Ishikawa (cell line): ENCODE data around the gene DAAM1.

Experiments used
- CEBPB ChIP-seq: IDR thresholded peaks from 2 replicates; pipeline ENCODE4 v1.6.1; 2012
- CREB1 ChIP-seq: IDR thresholded peaks from 2 replicates; pipeline ENCODE4 v1.6.1; 2012; ENCODE audit warnings: low read depth
- EGR1 ChIP-seq: IDR thresholded peaks from 2 replicates; pipeline ENCODE4 v1.6.1; 2012
- EP300 ChIP-seq: IDR thresholded peaks from 2 replicates; pipeline ENCODE4 v1.6.1; 2012; ENCODE audit warnings: borderline replicate concordance
- FOXM1 ChIP-seq: IDR thresholded peaks from 2 replicates; pipeline ENCODE4 v1.6.1; 2012; ENCODE audit warnings: low read depth, borderline replicate concordance
- MAX ChIP-seq: IDR thresholded peaks from 2 replicates; pipeline ENCODE4 v1.6.1; 2012
- NFIC ChIP-seq: IDR thresholded peaks from 2 replicates; pipeline ENCODE4 v1.6.1; 2012
- RAD21 ChIP-seq: IDR thresholded peaks from 2 replicates; pipeline ENCODE4 v1.6.1; 2012; ENCODE audit warnings: low read depth
- REST ChIP-seq: IDR thresholded peaks from 2 replicates; pipeline ENCODE4 v1.6.1; 2012; ENCODE audit warnings: low read depth, mild to moderate bottlenecking
- TAF1 ChIP-seq: IDR thresholded peaks from 2 replicates; pipeline ENCODE4 v1.6.1; 2012; ENCODE audit warnings: low read depth, mild to moderate bottlenecking
- TCF12 ChIP-seq: IDR thresholded peaks from 2 replicates; pipeline ENCODE4 v1.6.1; 2012; ENCODE audit warnings: low read depth
- TEAD4 ChIP-seq: IDR thresholded peaks from 2 replicates; pipeline ENCODE4 v1.6.1; 2012
- YY1 ChIP-seq: IDR thresholded peaks from 2 replicates; pipeline ENCODE4 v1.6.1; 2012; ENCODE audit warnings: low read depth
- ZBTB7A ChIP-seq: IDR thresholded peaks from 2 replicates; pipeline ENCODE4 v1.6.1; 2012; ENCODE audit warnings: low read depth
- TF ChIP-seq, protein P1 (sequence below): IDR thresholded peaks from 2 replicates; pipeline ENCODE4 v1.6.1; 2012

The DAAM1 gene

GRCh38 chr14:59241121-59241520, 52.7 kb downstream of the DAAM1 start:
- TF ChIP-seq TEAD4 (no peak), TAF1 (no peak), EGR1 (no peak)

- no peak for TF ChIP-seq REST
- TF ChIP-seq TCF12: no peak
- no peak for TF ChIP-seq RAD21
- no peak for TF ChIP-seq TAF1
- TF ChIP-seq CEBPB: no peak
- TF ChIP-seq EGR1: no peak
- no peak for TF ChIP-seq TEAD4
- no peak for TF ChIP-seq EP300
- no peak for TF ChIP-seq ZBTB7A
- TF ChIP-seq MAX: no peak
- TF ChIP-seq NFIC: no peak
- TF ChIP-seq FOXM1: no peak
- TF ChIP-seq, protein P1, sequence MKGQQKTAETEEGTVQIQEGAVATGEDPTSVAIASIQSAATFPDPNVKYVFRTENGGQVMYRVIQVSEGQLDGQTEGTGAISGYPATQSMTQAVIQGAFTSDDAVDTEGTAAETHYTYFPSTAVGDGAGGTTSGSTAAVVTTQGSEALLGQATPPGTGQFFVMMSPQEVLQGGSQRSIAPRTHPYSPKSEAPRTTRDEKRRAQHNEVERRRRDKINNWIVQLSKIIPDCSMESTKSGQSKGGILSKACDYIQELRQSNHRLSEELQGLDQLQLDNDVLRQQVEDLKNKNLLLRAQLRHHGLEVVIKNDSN: no peak
- no peak for TF ChIP-seq YY1
- TF ChIP-seq CREB1: no peak
Observed at GRCh38 chr14:59243174-59243573, 54.7 kb downstream of the DAAM1 start.

- TF ChIP-seq NFIC: no peak
- TF ChIP-seq, protein P1: no peak
- no peak for TF ChIP-seq EP300
- no peak for TF ChIP-seq ZBTB7A
- TF ChIP-seq REST: no peak
- TF ChIP-seq MAX: no peak
- no peak for TF ChIP-seq TEAD4
Observed at GRCh38 chr14:59244581-59244980, 56.1 kb downstream of the DAAM1 start.

DNA sequence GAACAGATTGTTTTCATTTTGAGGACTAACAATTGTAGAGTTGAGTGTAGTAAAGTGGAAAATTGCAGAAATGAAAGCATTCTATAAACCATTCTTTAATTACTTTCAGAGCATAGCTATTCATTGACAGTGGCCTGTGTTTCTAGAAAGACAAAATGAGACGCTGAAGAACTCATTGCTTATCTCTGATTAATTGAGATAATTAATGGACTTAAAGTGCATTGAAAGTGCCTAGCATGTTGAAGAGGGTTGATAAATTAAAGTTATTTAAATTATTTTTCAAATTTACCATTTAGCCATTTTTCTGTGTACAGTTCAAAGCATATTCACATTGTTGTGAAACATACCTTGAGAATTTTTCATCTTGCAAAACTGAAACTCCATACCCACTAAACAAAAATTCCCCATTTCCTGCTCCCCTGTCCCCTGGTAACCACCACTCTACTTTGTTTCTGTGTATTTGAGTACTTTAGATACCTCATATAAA, 57.4 kb downstream of the DAAM1 start:
- TF ChIP-seq TEAD4: no peak
- no peak for TF ChIP-seq MAX
- no peak for TF ChIP-seq EP300
- no peak for TF ChIP-seq YY1
- TF ChIP-seq REST: no peak
- no peak for TF ChIP-seq FOXM1
- no peak for TF ChIP-seq NFIC
- no peak for TF ChIP-seq CEBPB

GRCh38 chr14:59246566-59246965, 58.1 kb downstream of the DAAM1 start:
- no peak for TF ChIP-seq REST
- no peak for TF ChIP-seq EGR1
- TF ChIP-seq CEBPB: no peak
- no peak for TF ChIP-seq CREB1
- TF ChIP-seq MAX: no peak
- TF ChIP-seq EP300: no peak
- no peak for TF ChIP-seq ZBTB7A
- no peak for TF ChIP-seq TEAD4
- TF ChIP-seq TAF1: no peak
- no peak for TF ChIP-seq FOXM1
- no peak for TF ChIP-seq NFIC
- TF ChIP-seq RAD21: no peak
- no peak for TF ChIP-seq TCF12
- TF ChIP-seq, protein P1: no peak
- no peak for TF ChIP-seq YY1
